ENCODE results near the gene P2RY8. TPM values are rescaled to one million over a fixed set of nuclear protein-coding genes. Genes with fewer than 3 reads are reported as not detected.
"Not testable (repeated sequence)": the region's sequence is repeated elsewhere in the genome, so short reads cannot be mapped to it uniquely, and the experiment has no call there.

Gene P2RY8
- total RNA-seq, 4 donors from 2014 or later = 0.34 to 1.3 (median 0.64) TPM

- WGBS, 2 donors = 81 to 86% methylated on average over 5 to 6 of the region's 9 CpGs
- Histone ChIP-seq H3K27ac (no peak overlapping the region), H3K4me3 (no peak overlapping the region), H3K27me3 (no peaks in the 10 kb centered on the region), H3K4me1 (peaks cover 0 to 9% (median 0%) of the 10 kb centered on the region in 3 donors), H3K36me3 (no peaks in the 10 kb centered on the region), H3K9me3 (no peaks in the 10 kb centered on the region)
- intact Hi-C loops (cut with DNase I) = no loop called here
- no peak for DNase-seq
- TF ChIP-seq POLR2A (IDR thresholded peaks at IDR 0.05) = no peak
- TF ChIP-seq, protein P1, sequence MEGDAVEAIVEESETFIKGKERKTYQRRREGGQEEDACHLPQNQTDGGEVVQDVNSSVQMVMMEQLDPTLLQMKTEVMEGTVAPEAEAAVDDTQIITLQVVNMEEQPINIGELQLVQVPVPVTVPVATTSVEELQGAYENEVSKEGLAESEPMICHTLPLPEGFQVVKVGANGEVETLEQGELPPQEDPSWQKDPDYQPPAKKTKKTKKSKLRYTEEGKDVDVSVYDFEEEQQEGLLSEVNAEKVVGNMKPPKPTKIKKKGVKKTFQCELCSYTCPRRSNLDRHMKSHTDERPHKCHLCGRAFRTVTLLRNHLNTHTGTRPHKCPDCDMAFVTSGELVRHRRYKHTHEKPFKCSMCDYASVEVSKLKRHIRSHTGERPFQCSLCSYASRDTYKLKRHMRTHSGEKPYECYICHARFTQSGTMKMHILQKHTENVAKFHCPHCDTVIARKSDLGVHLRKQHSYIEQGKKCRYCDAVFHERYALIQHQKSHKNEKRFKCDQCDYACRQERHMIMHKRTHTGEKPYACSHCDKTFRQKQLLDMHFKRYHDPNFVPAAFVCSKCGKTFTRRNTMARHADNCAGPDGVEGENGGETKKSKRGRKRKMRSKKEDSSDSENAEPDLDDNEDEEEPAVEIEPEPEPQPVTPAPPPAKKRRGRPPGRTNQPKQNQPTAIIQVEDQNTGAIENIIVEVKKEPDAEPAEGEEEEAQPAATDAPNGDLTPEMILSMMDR (IDR thresholded peaks at IDR 0.05) = no peak
Observed at GRCh38 chrX:1492421-1493012, 44.5 kb downstream of the P2RY8 start.

DNA sequence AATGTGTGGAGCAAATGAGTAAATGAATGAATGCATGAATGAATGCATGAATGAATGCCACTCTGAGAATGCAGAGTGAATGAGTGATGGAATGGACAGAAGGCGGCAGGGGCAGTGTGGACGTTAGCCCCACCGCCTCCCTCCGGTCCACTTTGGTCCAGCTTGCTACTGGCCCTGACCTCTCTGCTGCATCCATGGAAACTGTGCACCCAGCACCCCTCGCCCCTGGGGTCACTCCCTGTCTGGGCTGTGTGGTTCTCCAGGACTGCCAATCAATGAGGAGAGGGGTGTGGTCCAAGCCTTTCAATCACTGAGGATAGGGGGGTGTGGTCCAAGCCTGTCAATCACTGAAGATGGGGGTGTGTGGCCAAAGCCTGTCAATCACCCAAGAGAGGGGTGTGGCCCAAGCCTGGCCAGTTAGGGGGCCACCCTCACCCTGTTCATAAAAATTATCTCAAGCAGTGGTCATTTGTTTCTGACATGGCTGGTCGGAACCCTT lies 45.1 kb downstream of the P2RY8 start:
- TF ChIP-seq POLR2A (IDR thresholded peaks at IDR 0.05) = no peak
- TF ChIP-seq, protein P1 (IDR thresholded peaks at IDR 0.05) = no peak
- Histone ChIP-seq H3K27ac (no peak overlapping the region), H3K4me1 (peaks cover 0 to 9% (median 0%) of the 10 kb centered on the region in 3 donors), H3K27me3 (no peaks in the 10 kb centered on the region), H3K9me3 (no peaks in the 10 kb centered on the region), H3K36me3 (no peaks in the 10 kb centered on the region), H3K4me3 (no peak overlapping the region)
- no peak for DNase-seq
- WGBS, 2 donors = 80% methylated on average over 5 to 6 of the region's 6 CpGs
- intact Hi-C loops (cut with DNase I) = no loop called here

DNA sequence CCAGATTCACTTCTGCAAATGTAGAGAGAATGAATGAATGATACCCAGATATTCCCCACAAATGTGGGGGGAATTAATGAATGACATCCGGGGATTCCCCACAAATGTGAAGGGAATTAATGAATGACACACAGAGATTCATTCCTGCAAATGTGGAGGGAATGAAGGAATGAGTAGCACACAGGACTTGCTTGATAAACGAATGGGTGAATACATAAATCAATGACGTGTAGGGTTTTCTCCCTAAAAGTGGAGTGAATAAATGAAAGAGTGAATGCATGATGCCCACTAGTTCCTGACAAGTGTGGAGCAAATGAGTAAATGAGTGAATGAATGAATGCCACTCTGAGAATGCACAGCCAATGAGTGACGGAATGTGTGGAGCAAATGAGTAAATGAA lies 45.7 kb downstream of the P2RY8 start:
- H3K4me3 ChIP-seq; DNase-seq; H3K27me3 ChIP-seq; intact Hi-C loops (cut with DNase I); H3K27ac ChIP-seq; H3K36me3 ChIP-seq; H3K4me1 ChIP-seq; H3K9me3 ChIP-seq: not testable (repeated sequence)
- 93 to 97% methylated on average over 4 of the region's 4 CpGs for WGBS, 2 donors

GRCh38 chrX:1490723-1491122 lies 46.3 kb downstream of the P2RY8 start:
- H3K27me3 ChIP-seq; H3K4me1 ChIP-seq; H3K27ac ChIP-seq; H3K9me3 ChIP-seq; H3K36me3 ChIP-seq; DNase-seq; intact Hi-C loops (cut with DNase I); H3K4me3 ChIP-seq: not testable (repeated sequence)
- 43% methylated on average over 1 of the region's 1 CpG; no CpG with 5 or more reads in 1 of the 2 donors for WGBS, 2 donors

DNA sequence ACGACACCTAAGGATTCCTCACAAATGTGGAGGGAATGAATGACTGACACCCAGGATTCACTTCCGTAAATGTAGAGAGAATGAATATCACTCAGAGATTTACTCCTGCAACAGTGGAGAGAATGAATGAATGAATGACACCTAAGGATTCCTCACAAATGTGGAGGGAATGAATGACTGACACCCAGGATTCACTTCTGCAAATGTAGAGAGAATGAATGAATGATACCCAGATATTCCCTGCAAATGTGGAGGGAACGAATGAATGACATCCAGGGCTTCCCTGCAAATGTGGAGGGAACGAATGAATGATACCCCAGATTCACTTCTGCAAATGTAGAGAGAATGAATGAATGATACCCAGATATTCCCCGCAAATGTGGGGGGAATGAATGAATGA lies 47.6 kb downstream of the P2RY8 start:
- H3K27me3 ChIP-seq; intact Hi-C loops (cut with DNase I); DNase-seq; H3K4me1 ChIP-seq; H3K9me3 ChIP-seq; H3K27ac ChIP-seq; H3K4me3 ChIP-seq; H3K36me3 ChIP-seq: not testable (repeated sequence)
- 71 to 77% methylated on average over 5 of the region's 5 CpGs for WGBS, 2 donors

DNA sequence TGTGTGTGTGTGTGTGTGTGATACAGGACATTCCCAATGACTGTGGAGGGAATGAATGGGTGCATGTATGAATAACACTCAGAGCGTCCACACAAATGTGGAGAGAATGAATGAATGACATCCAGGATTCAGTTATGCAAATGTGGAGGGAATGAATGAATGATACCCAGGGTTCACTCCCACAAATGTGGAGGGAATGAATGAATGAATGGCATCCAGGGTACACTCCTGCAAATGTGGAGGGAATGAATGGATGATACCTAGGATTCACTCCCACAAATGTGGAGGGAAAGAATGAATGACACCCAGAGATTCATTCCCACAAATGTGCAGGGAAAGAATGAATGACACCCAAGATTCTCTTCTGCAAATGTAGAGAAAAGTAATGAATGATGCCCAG lies 48.2 kb downstream of the P2RY8 start:
- TF ChIP-seq, protein P1 (IDR thresholded peaks at IDR 0.05) = no peak
- TF ChIP-seq POLR2A (IDR thresholded peaks at IDR 0.05) = no peak
- WGBS, 2 donors = 100% methylated on average over 1 of the region's 1 CpG
- Histone ChIP-seq H3K4me1 (peaks cover 0 to 4% (median 0%) of the 10 kb centered on the region in 3 donors), H3K4me3 (no peak overlapping the region), H3K27me3 (no peaks in the 10 kb centered on the region), H3K27ac (no peak overlapping the region), H3K36me3 (no peaks in the 10 kb centered on the region), H3K9me3 (no peaks in the 10 kb centered on the region)
- intact Hi-C loops (cut with DNase I) = no loop called here
- DNase-seq = no peak

- no peaks in the 10 kb centered on the region for H3K4me1 ChIP-seq
- H3K9me3 ChIP-seq = no peaks in the 10 kb centered on the region
- no peaks in the 10 kb centered on the region for H3K27me3 ChIP-seq
- H3K36me3 ChIP-seq = no peaks in the 10 kb centered on the region
- DNase-seq = no peak
- TF ChIP-seq, protein P1 (IDR thresholded peaks at IDR 0.05) = no peak
- TF ChIP-seq POLR2A (IDR thresholded peaks at IDR 0.05) = no peak
- H3K27ac ChIP-seq = no peak overlapping the region
- intact Hi-C loops (cut with DNase I) = no loop called here
- 85 to 90% methylated on average over 3 of the region's 3 CpGs for WGBS, 2 donors
- H3K4me3 ChIP-seq = no peak overlapping the region
Observed at GRCh38 chrX:1488141-1488540, 48.8 kb downstream of the P2RY8 start.
